Immature natural killer cell (primary cell): ENCODE measurements around the gene FHIT. TPM values are rescaled to one million over a fixed set of nuclear protein-coding genes. Genes with fewer than 3 reads are reported as not detected.

Experiments used
- DNase-seq, 3 donors: peaks; one replicate each; pipeline ENCODE4 v3.0.0; 2022; ENCODE audit warnings: mixed read lengths in 1 of 3
- H3K27ac Mint-ChIP-seq, 6 donors: one replicate each; pipeline ENCODE4 v1.8.0; 2020; ENCODE audit warnings: mixed read lengths in 6 of 6, mild to moderate bottlenecking in 5 of 6, inconsistent platforms in 4 of 6, moderate library complexity in 3 of 6
- H3K27me3 Mint-ChIP-seq, 3 donors: one replicate each; pipeline ENCODE4 v1.8.0; 2020 to 2021; ENCODE audit warnings: low read depth in 3 of 3, mild to moderate bottlenecking in 3 of 3, mixed read lengths in 3 of 3, moderate library complexity in 3 of 3, inconsistent platforms in 1 of 3
- H3K36me3 Mint-ChIP-seq, 3 donors: one replicate each; pipeline ENCODE4 v1.8.0; 2020; ENCODE audit warnings: mixed read lengths in 3 of 3, inconsistent platforms in 2 of 3, mild to moderate bottlenecking in 2 of 3
- H3K4me1 Mint-ChIP-seq, 2 donors: one replicate each; pipeline ENCODE4 v1.8.0; 2020; ENCODE audit warnings: inconsistent platforms in 2 of 2, mild to moderate bottlenecking in 2 of 2, mixed read lengths in 2 of 2, moderate library complexity in 1 of 2
- H3K4me3 Mint-ChIP-seq, 5 donors: one replicate each; pipeline ENCODE4 v1.8.0; 2020; ENCODE audit warnings: mild to moderate bottlenecking in 5 of 5, mixed read lengths in 5 of 5, inconsistent platforms in 3 of 5, moderate library complexity in 3 of 5
- H3K9me3 Mint-ChIP-seq, 6 donors: one replicate each; pipeline ENCODE4 v1.8.0; 2020; ENCODE audit warnings: mild to moderate bottlenecking in 6 of 6, mixed read lengths in 6 of 6, inconsistent platforms in 4 of 6, moderate library complexity in 3 of 6
- polyA plus RNA-seq, 3 donors: library from polyadenylated mRNA; unstranded; fragments of 300-500 nt; fragmentation: Illumina TruSeq; gene quantifications; one replicate each; pipeline ENCODE4 v1.2.3, GENCODE V29; 2021

The FHIT gene
- polyA plus RNA-seq, 3 donors from 2014 or later = 2.5 to 8.8 (median 3.9) TPM

GRCh38 chr3:61252836-61253235, 1.6 kb upstream of the FHIT start:
- Mint-ChIP-seq H3K36me3 (no peaks in the 10 kb centered on the region), H3K27ac (no peak overlapping the region), H3K4me3 (no peak overlapping the region), H3K9me3 (peaks cover 0 to 3% (median 0%) of the 10 kb centered on the region in 6 donors), H3K4me1 (peaks cover 25 to 29% of the 10 kb centered on the region in 2 donors), H3K27me3 (peaks cover 6 to 9% (median 8%) of the 10 kb centered on the region in 3 donors)
- no peak for DNase-seq

- Mint-ChIP-seq H3K9me3 (no peaks in the 10 kb centered on the region), H3K4me1 (peaks cover 25 to 29% of the 10 kb centered on the region in 2 donors), H3K36me3 (no peaks in the 10 kb centered on the region), H3K27me3 (peaks cover 4 to 11% (median 5%) of the 10 kb centered on the region in 3 donors), H3K4me3 (peak overlapping the region; percentile 84 to 94 (median 87)), H3K27ac (peak overlapping the region in 5 of 6 donors; percentile 21 to 85 (median 83))
- peak in 1 of 3 donors; percentile 3 for DNase-seq
These were observed 473 bp downstream of the FHIT start for GRCh38 chr3:61250784-61251173.

GRCh38 chr3:61248496-61248895, 2.8 kb downstream of the FHIT start:
- Mint-ChIP-seq H3K36me3 (no peaks in the 10 kb centered on the region), H3K4me3 (no peak overlapping the region), H3K4me1 (peaks cover 25 to 29% of the 10 kb centered on the region in 2 donors), H3K27me3 (peaks cover 4 to 8% (median 5%) of the 10 kb centered on the region in 3 donors), H3K27ac (peak overlapping the region in 1 of 6 donors; percentile 27), H3K9me3 (no peaks in the 10 kb centered on the region)
- no peak for DNase-seq

GRCh38 chr3:61247191-61247590, 4.1 kb downstream of the FHIT start:
- Mint-ChIP-seq H3K9me3 (no peaks in the 10 kb centered on the region), H3K4me1 (peaks cover 25% of the 10 kb centered on the region in 2 donors), H3K4me3 (no peak overlapping the region), H3K27ac (no peak overlapping the region), H3K36me3 (no peaks in the 10 kb centered on the region), H3K27me3 (peaks cover 4 to 5% (median 5%) of the 10 kb centered on the region in 3 donors)
- no peak for DNase-seq

DNA sequence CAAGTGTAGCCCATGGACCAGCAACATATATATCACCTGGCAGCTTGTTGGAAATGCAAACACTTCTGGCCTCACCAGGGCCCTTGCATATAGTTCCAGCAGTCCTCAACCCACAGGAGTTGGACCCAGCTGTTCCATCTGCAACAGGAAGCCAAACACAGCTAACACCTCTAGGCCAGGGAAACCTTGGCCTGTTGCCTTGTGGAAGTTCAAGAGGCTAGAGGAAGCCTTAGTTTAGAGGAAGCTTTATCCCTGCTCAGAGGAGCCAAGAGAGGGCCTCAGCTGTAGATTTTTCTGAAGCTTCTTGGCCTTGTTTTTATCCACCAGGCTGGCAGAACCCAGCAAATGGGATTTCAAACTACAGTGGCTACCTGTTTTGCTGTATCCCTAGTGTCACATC, 11.4 kb downstream of the FHIT start:
- DNase-seq = no peak
- Mint-ChIP-seq H3K27ac (no peak overlapping the region), H3K4me1 (no peaks in the 10 kb centered on the region), H3K4me3 (no peak overlapping the region), H3K27me3 (no peaks in the 10 kb centered on the region), H3K9me3 (no peaks in the 10 kb centered on the region), H3K36me3 (no peaks in the 10 kb centered on the region)

DNA sequence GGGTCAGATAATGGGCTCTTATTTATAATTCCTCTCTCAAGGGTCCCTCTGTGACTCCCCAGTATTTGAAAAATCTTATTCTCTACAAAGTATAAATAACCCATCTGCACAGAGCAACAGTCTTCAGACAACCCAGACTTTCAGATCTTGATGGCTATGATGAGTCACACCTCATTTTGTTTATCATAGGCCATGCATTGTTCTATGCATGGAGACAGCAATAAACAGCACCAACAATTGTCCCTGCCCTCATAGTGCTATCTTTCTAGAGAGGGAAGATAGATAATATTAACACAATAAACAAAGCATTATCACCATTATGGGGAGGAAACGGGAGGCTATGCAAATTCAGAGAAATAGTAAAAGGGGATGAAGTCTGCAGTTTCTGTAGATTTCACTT, 13.4 kb downstream of the FHIT start:
- no peak overlapping the region for H3K27ac Mint-ChIP-seq

DNA sequence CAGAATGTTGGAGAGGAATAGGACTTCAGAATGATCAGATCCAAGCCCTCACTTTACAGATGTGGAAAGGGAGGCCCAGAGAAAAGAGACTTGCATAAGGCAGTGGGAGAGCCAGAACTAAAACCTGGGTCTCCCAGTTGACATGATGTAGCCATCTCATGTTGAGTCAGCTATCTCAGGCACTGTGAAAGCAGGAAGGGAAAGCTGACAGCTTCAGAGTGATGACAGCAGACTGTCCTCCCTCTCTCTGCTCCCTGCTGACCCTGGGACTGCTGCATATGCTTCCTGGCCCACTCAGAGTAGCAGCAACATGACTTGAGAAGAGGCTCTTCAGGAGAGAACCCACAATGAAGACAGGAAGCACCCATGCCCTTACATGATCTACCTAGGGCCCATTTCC, 14.7 kb downstream of the FHIT start:
- no peak overlapping the region for H3K4me3 Mint-ChIP-seq
- H3K9me3 Mint-ChIP-seq = no peaks in the 10 kb centered on the region
- H3K4me1 Mint-ChIP-seq = no peaks in the 10 kb centered on the region
- no peak for DNase-seq
- peaks cover 0 to under 1% (median 0%) of the 10 kb centered on the region in 3 donors for H3K36me3 Mint-ChIP-seq
- no peaks in the 10 kb centered on the region for H3K27me3 Mint-ChIP-seq
- H3K27ac Mint-ChIP-seq = no peak overlapping the region

More for the DNA sequence above, 13.4 kb downstream of the FHIT start:
- Mint-ChIP-seq H3K4me1 (no peaks in the 10 kb centered on the region), H3K27me3 (no peaks in the 10 kb centered on the region), H3K9me3 (no peaks in the 10 kb centered on the region), H3K4me3 (no peak overlapping the region), H3K36me3 (no peaks in the 10 kb centered on the region)
- no peak for DNase-seq

DNA sequence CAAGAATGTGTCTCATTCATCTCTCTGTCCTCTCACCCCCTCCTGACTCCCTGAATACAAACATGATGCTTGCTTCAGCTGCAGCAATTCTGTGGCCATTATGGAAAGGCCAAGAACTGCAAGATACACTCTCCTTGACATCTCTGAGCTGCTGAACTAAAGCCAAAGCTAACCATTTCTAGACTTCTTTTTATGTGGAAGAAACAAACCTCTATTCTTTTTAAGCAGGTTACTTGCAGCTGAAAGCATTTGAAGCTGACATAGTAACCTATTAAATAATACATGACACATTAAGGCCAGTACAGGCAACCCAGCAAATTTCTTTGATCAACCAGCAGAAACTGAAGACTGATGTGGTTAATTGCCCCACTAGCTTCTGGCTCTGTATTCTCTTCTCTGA, 17.5 kb downstream of the FHIT start:
- no peak overlapping the region for H3K4me3 Mint-ChIP-seq
- no peaks in the 10 kb centered on the region for H3K4me1 Mint-ChIP-seq
- H3K36me3 Mint-ChIP-seq = peaks cover 0 to 4% (median 0%) of the 10 kb centered on the region in 3 donors
- no peak for DNase-seq
- H3K27ac Mint-ChIP-seq = no peak overlapping the region
- no peaks in the 10 kb centered on the region for H3K27me3 Mint-ChIP-seq
- no peaks in the 10 kb centered on the region for H3K9me3 Mint-ChIP-seq

GRCh38 chr3:61231693-61232092, 19.6 kb downstream of the FHIT start:
- no peaks in the 10 kb centered on the region for H3K4me1 Mint-ChIP-seq
- H3K27ac Mint-ChIP-seq = no peak overlapping the region
- no peaks in the 10 kb centered on the region for H3K27me3 Mint-ChIP-seq

DNA sequence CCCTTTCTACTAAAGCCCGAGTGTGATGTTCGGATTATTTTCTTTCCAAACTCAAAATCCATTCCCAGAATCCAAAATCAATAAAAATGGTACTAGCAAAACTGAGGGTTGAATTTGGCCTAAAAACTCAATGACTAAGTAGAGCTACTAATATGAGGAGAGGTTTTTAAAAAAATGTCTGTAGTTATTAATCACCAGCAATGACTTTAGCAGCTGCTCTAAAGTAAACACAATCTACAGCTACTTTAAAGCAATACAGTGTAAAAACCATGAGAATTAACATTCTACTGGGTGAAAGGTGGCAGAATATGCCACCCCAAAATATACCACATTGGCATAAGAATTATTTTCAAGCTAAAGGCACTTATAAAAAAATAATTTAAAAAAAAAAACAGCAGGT, 23.5 kb downstream of the FHIT start:
- no peaks in the 10 kb centered on the region for H3K4me1 Mint-ChIP-seq
- H3K27me3 Mint-ChIP-seq = no peaks in the 10 kb centered on the region
- H3K27ac Mint-ChIP-seq = no peak overlapping the region
- no peaks in the 10 kb centered on the region for H3K9me3 Mint-ChIP-seq
- H3K36me3 Mint-ChIP-seq = peaks cover 0 to 4% (median 0%) of the 10 kb centered on the region in 3 donors
- no peak overlapping the region for H3K4me3 Mint-ChIP-seq
- no peak for DNase-seq

More at GRCh38 chr3:61231693-61232092, 19.6 kb downstream of the FHIT start:
- H3K4me3 Mint-ChIP-seq = no peak overlapping the region
- DNase-seq = no peak
- H3K9me3 Mint-ChIP-seq = no peaks in the 10 kb centered on the region
- peaks cover 0 to 4% (median 0%) of the 10 kb centered on the region in 3 donors for H3K36me3 Mint-ChIP-seq

DNA sequence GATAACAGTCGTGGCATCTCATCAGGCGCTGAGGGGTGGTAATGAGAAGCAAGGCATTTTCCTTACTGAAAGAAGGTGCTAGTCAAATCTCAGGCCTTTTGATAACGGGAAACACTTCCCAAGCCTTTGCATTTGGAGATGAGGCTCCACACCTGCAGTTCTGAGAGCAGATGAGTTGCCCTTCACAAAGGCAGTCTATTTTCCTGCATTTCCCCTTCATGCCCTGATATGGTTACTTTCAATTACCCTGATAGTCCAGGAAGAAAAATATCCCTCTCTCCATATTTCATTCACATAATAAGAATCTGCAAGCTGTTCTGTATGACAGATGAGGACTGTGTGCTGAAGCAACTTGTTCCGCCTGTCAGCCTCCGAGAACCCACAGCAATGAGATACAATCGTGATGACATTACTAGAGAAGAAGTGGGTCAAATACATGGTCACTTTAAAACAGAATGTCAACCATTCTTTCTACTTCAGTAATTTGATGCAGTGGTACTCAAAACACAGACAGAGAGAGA, 25.0 kb downstream of the FHIT start:
- Mint-ChIP-seq H3K27me3 (no peaks in the 10 kb centered on the region), H3K4me3 (no peak overlapping the region), H3K36me3 (peaks cover 0 to under 1% (median 0%) of the 10 kb centered on the region in 3 donors), H3K9me3 (no peaks in the 10 kb centered on the region), H3K4me1 (no peaks in the 10 kb centered on the region), H3K27ac (no peak overlapping the region)
- no peak for DNase-seq

DNA sequence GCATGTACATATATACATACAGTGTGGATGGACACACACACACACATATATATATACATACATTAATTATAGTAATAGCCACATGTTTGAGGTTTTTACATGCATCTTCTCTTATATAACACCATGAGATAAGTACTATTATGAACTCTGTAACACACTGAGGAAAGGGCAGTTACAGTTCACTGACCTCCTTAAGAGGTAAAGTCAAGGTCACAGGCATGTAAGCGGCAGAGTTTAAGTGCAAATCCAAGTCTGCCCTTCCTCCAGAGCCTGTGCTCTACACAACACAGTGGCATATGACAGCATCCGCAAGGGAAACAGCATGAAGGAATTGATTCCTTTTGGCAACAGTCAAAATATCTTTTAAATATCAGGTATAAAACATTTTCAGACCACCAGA, 26.4 kb downstream of the FHIT start:
- no peak for DNase-seq
- no peak overlapping the region for H3K4me3 Mint-ChIP-seq
- H3K27me3 Mint-ChIP-seq = no peaks in the 10 kb centered on the region
- H3K36me3 Mint-ChIP-seq = no peaks in the 10 kb centered on the region
- no peaks in the 10 kb centered on the region for H3K9me3 Mint-ChIP-seq
- no peaks in the 10 kb centered on the region for H3K4me1 Mint-ChIP-seq
- no peak overlapping the region for H3K27ac Mint-ChIP-seq

- Mint-ChIP-seq H3K27ac (no peak overlapping the region), H3K4me3 (no peak overlapping the region), H3K27me3 (no peaks in the 10 kb centered on the region), H3K9me3 (no peaks in the 10 kb centered on the region), H3K4me1 (no peaks in the 10 kb centered on the region), H3K36me3 (no peaks in the 10 kb centered on the region)
- no peak for DNase-seq
These were observed 27.8 kb downstream of the FHIT start for GRCh38 chr3:61223451-61223850.

- Mint-ChIP-seq H3K4me3 (no peak overlapping the region), H3K27me3 (no peaks in the 10 kb centered on the region), H3K9me3 (no peaks in the 10 kb centered on the region), H3K4me1 (no peaks in the 10 kb centered on the region), H3K36me3 (no peaks in the 10 kb centered on the region), H3K27ac (no peak overlapping the region)
- DNase-seq = no peak
These were observed 28.8 kb downstream of the FHIT start for GRCh38 chr3:61222467-61222866.

- Mint-ChIP-seq H3K27me3 (no peaks in the 10 kb centered on the region), H3K4me3 (no peak overlapping the region), H3K27ac (no peak overlapping the region), H3K9me3 (no peaks in the 10 kb centered on the region), H3K36me3 (no peaks in the 10 kb centered on the region), H3K4me1 (no peaks in the 10 kb centered on the region)
- no peak for DNase-seq
These were observed 29.4 kb downstream of the FHIT start for GRCh38 chr3:61221759-61222362.
